HEK293 (cell line): ENCODE results near the gene COL5A1.

Experiments
- CTCF ChIA-PET: fragments of 350-600 bp; formaldehyde crosslinking; extraction: SDS; loops from one replicate; lab custom pipeline; 2021; ENCODE audit warnings: antibody characterized with exemption; lab: Yijun Ruan, JAX
- POLR2A ChIA-PET: fragments of 300-600 bp; formaldehyde crosslinking; extraction: SDS; loops from one replicate; lab custom pipeline; 2020; ENCODE audit warnings: antibody characterized with exemption, inconsistent platforms; lab: Yijun Ruan, JAX
- H3K27ac ChIP-seq: fragments of 200-500 bp; sonication (Bioruptor generic); 2 replicates; pipeline ENCODE4 v1.5.1; 2014; ENCODE audit warnings: low read depth, low read length, control low read depth, inconsistent platforms; ENCODE audit errors: extremely low read depth
- H3K36me3 ChIP-seq, 2 experiments: fragments of 200-500 bp in 1 of 2; sonication (Bioruptor generic) in 1 of 2; 1 replicate in 1 of 2; 2 replicates in 1 of 2; pipeline ENCODE4 v1.5.1; 2014 to 2017; ENCODE audit warnings: inconsistent platforms in 2 of 2, low read length in 2 of 2; ENCODE audit not compliant: control insufficient read depth in 2 of 2, insufficient read depth in 1 of 2
- H3K4me1 ChIP-seq: fragments of 200-500 bp; sonication (Bioruptor generic); 2 replicates; pipeline ENCODE4 v1.5.1; 2014; ENCODE audit warnings: mild to moderate bottlenecking, low read length, inconsistent platforms; ENCODE audit not compliant: control insufficient read depth, insufficient read depth
- H3K4me3 ChIP-seq: 2 replicates; pipeline ENCODE4 v1.5.1; 2011; ENCODE audit warnings: low read depth, mild to moderate bottlenecking, control low read depth, low read length, moderate library complexity
- H3K9me3 ChIP-seq: fragments of 200-500 bp; sonication (Bioruptor generic); 2 replicates; pipeline ENCODE4 v1.5.1; 2014; ENCODE audit warnings: low read depth, low read length, inconsistent platforms; ENCODE audit not compliant: control insufficient read depth, insufficient read depth
- SP7 ChIP-seq: fragments of 450-650 bp; formaldehyde crosslinking; IDR thresholded peaks from 2 replicates; pipeline ENCODE4 v1.5.1; 2016; ENCODE audit warnings: missing biosample characterization, missing genetic modification characterization
- ZBTB21 ChIP-seq: fragments of 450-650 bp; formaldehyde crosslinking; IDR thresholded peaks from 2 replicates; pipeline ENCODE4 v1.5.1; 2017; ENCODE audit warnings: missing biosample characterization, missing genetic modification characterization
- ZNF211 ChIP-seq: fragments of 450-650 bp; formaldehyde crosslinking; IDR thresholded peaks from 2 replicates; pipeline ENCODE4 v1.5.1; 2016; ENCODE audit warnings: low read depth, missing biosample characterization, missing genetic modification characterization
- ZNF335 ChIP-seq: fragments of 450-650 bp; formaldehyde crosslinking; conservative IDR thresholded peaks from 2 replicates; pipeline ENCODE4 v1.5.1; 2016; ENCODE audit warnings: missing biosample characterization, missing genetic modification characterization
- ZNF366 ChIP-seq: fragments of 450-650 bp; formaldehyde crosslinking; conservative IDR thresholded peaks from 2 replicates; pipeline ENCODE4 v1.5.1; 2016; ENCODE audit warnings: missing biosample characterization, missing genetic modification characterization
- ZNF416 ChIP-seq: fragments of 450-650 bp; formaldehyde crosslinking; IDR thresholded peaks from 2 replicates; pipeline ENCODE4 v1.5.1; 2016; ENCODE audit warnings: missing biosample characterization, missing genetic modification characterization
- ZNF501 ChIP-seq: fragments of 450-650 bp; formaldehyde crosslinking; IDR thresholded peaks from 2 replicates; pipeline ENCODE4 v1.5.1; 2016; ENCODE audit warnings: missing biosample characterization, missing genetic modification characterization
- ZNF521 ChIP-seq: fragments of 450-650 bp; formaldehyde crosslinking; IDR thresholded peaks from 2 replicates; pipeline ENCODE4 v1.5.1; 2017; ENCODE audit warnings: missing biosample characterization, mild to moderate bottlenecking, missing genetic modification characterization
- ZSCAN30 ChIP-seq: fragments of 450-650 bp; IDR thresholded peaks from 2 replicates; pipeline ENCODE4 v1.5.1; 2018; ENCODE audit warnings: missing biosample characterization, mild to moderate bottlenecking, missing genetic modification characterization, moderate library complexity
- TF ChIP-seq, protein P1 (sequence below): fragments of 450-650 bp; formaldehyde crosslinking; IDR thresholded peaks from 2 replicates; pipeline ENCODE4 v1.5.1; 2016; ENCODE audit warnings: missing biosample characterization, missing genetic modification characterization, borderline replicate concordance
- TF ChIP-seq, protein P2 (sequence below): fragments of 450-650 bp; formaldehyde crosslinking; IDR thresholded peaks from 2 replicates; pipeline ENCODE4 v1.5.1; 2016; ENCODE audit warnings: missing biosample characterization, missing genetic modification characterization
- TF ChIP-seq, protein P3 (sequence below): fragments of 450-650 bp; formaldehyde crosslinking; IDR thresholded peaks from 2 replicates; pipeline ENCODE4 v1.5.1; 2017; ENCODE audit warnings: missing biosample characterization, missing genetic modification characterization
- TF ChIP-seq, protein P4 (sequence below): fragments of 450-650 bp; formaldehyde crosslinking; IDR thresholded peaks from 2 replicates; pipeline ENCODE4 v1.5.1; 2016; ENCODE audit warnings: missing biosample characterization, missing genetic modification characterization
- TF ChIP-seq, protein P5 (sequence below): fragments of 450-650 bp; formaldehyde crosslinking; IDR thresholded peaks from 2 replicates; pipeline ENCODE4 v1.5.1; 2017; ENCODE audit warnings: missing biosample characterization, mild to moderate bottlenecking, missing genetic modification characterization, moderate library complexity

COL5A1 gene

DNA sequence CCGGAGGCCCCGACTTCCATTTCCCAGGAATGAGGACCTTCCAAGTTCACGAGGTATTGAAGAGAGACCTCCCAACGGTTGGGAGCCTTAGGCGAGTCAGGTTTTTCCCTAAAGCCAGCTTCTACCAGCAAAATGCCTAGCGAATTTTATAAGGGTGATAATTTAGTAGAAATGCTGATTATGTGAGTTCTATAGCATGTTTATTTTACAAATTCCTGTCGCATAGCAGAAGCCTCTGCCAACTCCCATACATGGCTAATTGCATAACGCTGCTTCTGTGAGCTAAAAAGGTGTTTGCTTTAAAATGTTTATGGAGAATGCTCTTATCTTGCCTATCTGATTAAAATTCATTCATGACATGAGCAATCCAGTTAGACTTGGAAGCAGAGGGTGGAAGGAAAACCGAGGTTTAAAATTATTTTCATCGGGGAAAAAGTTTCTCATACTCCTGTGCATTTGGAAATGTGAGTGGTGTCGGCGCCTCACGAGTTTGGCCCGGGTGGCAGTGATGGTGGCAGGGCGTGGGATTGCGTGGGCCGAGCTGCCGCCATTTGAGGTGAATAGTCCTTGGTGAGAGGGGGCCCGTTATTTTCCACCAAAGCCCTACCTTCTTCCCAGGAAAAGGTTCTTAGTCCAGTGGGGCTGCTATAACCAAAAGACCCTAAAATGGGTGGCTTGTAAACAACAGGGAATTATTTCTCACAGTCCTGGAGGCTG lies 134.6 kb downstream of the COL5A1 start (continued):
- TF ChIP-seq, protein P1, sequence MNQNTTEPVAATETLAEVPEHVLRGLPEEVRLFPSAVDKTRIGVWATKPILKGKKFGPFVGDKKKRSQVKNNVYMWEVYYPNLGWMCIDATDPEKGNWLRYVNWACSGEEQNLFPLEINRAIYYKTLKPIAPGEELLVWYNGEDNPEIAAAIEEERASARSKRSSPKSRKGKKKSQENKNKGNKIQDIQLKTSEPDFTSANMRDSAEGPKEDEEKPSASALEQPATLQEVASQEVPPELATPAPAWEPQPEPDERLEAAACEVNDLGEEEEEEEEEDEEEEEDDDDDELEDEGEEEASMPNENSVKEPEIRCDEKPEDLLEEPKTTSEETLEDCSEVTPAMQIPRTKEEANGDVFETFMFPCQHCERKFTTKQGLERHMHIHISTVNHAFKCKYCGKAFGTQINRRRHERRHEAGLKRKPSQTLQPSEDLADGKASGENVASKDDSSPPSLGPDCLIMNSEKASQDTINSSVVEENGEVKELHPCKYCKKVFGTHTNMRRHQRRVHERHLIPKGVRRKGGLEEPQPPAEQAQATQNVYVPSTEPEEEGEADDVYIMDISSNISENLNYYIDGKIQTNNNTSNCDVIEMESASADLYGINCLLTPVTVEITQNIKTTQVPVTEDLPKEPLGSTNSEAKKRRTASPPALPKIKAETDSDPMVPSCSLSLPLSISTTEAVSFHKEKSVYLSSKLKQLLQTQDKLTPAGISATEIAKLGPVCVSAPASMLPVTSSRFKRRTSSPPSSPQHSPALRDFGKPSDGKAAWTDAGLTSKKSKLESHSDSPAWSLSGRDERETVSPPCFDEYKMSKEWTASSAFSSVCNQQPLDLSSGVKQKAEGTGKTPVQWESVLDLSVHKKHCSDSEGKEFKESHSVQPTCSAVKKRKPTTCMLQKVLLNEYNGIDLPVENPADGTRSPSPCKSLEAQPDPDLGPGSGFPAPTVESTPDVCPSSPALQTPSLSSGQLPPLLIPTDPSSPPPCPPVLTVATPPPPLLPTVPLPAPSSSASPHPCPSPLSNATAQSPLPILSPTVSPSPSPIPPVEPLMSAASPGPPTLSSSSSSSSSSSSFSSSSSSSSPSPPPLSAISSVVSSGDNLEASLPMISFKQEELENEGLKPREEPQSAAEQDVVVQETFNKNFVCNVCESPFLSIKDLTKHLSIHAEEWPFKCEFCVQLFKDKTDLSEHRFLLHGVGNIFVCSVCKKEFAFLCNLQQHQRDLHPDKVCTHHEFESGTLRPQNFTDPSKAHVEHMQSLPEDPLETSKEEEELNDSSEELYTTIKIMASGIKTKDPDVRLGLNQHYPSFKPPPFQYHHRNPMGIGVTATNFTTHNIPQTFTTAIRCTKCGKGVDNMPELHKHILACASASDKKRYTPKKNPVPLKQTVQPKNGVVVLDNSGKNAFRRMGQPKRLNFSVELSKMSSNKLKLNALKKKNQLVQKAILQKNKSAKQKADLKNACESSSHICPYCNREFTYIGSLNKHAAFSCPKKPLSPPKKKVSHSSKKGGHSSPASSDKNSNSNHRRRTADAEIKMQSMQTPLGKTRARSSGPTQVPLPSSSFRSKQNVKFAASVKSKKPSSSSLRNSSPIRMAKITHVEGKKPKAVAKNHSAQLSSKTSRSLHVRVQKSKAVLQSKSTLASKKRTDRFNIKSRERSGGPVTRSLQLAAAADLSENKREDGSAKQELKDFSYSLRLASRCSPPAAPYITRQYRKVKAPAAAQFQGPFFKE (tag by site-specific recombination): no peak
- TF ChIP-seq, protein P2, sequence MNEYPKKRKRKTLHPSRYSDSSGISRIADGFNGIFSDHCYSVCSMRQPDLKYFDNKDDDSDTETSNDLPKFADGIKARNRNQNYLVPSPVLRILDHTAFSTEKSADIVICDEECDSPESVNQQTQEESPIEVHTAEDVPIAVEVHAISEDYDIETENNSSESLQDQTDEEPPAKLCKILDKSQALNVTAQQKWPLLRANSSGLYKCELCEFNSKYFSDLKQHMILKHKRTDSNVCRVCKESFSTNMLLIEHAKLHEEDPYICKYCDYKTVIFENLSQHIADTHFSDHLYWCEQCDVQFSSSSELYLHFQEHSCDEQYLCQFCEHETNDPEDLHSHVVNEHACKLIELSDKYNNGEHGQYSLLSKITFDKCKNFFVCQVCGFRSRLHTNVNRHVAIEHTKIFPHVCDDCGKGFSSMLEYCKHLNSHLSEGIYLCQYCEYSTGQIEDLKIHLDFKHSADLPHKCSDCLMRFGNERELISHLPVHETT (tag by site-specific recombination): no peak
- no peak for TF ChIP-seq ZBTB21 (tag by site-specific recombination)

DNA sequence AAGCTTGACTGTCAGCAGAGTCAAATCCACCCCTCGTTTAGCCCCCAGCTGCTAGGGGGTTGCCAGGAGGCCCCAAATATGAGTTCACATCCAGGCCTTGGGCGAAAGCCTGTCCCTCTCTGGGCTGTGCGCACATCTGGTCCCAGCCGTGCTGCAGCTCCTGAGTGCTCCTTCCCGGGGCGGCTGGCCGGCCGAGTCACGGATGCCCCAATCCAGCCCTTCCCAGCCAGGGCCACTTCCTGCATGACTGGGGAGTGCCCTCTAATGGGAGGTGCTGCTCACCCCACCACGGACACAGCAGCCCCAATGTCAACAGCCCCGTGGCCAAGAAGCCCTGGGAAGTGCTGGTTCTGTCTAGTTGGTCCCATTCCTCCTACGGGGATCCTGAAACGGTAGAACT lies 135.6 kb downstream of the COL5A1 start:
- ChIA-PET POLR2A (no interaction called here), CTCF (interaction anchor here (0.9 to 3.0 kb wide), 4 partner anchors 95 to 328 kb away, joined by 3 to 14 read pairs (median 4); no protein-coding TSS in a partner anchor)
- no peak overlapping the region for H3K27ac ChIP-seq
- TF ChIP-seq ZNF416 (tag by site-specific recombination): no peak
- no peak for TF ChIP-seq ZNF366 (tag by site-specific recombination)
- TF ChIP-seq, protein P3, sequence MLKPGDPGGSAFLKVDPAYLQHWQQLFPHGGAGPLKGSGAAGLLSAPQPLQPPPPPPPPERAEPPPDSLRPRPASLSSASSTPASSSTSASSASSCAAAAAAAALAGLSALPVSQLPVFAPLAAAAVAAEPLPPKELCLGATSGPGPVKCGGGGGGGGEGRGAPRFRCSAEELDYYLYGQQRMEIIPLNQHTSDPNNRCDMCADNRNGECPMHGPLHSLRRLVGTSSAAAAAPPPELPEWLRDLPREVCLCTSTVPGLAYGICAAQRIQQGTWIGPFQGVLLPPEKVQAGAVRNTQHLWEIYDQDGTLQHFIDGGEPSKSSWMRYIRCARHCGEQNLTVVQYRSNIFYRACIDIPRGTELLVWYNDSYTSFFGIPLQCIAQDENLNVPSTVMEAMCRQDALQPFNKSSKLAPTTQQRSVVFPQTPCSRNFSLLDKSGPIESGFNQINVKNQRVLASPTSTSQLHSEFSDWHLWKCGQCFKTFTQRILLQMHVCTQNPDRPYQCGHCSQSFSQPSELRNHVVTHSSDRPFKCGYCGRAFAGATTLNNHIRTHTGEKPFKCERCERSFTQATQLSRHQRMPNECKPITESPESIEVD: no peak
- TF ChIP-seq ZSCAN30 (tag by site-specific recombination): no peak
- TF ChIP-seq ZNF501 (tag by site-specific recombination): no peak
- TF ChIP-seq ZNF521 (tag by site-specific recombination): no peak
- no peak for TF ChIP-seq SP7
- TF ChIP-seq, protein P4, sequence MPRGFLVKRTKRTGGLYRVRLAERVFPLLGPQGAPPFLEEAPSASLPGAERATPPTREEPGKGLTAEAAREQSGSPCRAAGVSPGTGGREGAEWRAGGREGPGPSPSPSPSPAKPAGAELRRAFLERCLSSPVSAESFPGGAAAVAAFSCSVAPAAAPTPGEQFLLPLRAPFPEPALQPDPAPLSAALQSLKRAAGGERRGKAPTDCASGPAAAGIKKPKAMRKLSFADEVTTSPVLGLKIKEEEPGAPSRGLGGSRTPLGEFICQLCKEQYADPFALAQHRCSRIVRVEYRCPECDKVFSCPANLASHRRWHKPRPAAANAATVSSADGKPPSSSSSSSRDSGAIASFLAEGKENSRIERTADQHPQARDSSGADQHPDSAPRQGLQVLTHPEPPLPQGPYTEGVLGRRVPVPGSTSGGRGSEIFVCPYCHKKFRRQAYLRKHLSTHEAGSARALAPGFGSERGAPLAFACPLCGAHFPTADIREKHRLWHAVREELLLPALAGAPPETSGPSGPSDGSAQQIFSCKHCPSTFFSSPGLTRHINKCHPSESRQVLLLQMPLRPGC: no peak
- no peak for TF ChIP-seq ZNF211 (tag by site-specific recombination)
- no peak for TF ChIP-seq ZBTB21 (tag by site-specific recombination)
- TF ChIP-seq, protein P5, sequence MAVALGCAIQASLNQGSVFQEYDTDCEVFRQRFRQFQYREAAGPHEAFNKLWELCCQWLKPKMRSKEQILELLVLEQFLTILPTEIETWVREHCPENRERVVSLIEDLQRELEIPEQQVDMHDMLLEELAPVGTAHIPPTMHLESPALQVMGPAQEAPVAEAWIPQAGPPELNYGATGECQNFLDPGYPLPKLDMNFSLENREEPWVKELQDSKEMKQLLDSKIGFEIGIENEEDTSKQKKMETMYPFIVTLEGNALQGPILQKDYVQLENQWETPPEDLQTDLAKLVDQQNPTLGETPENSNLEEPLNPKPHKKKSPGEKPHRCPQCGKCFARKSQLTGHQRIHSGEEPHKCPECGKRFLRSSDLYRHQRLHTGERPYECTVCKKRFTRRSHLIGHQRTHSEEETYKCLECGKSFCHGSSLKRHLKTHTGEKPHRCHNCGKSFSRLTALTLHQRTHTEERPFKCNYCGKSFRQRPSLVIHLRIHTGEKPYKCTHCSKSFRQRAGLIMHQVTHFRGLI (tag by site-specific recombination): no peak
- TF ChIP-seq ZNF335 (tag by site-specific recombination): no peak
- no peaks in the 10 kb centered on the region for H3K9me3 ChIP-seq
- no peak overlapping the region for H3K4me3 ChIP-seq
- H3K36me3 ChIP-seq: no peaks in the 10 kb centered on the region
- peaks cover 3% of the 10 kb centered on the region; the same call in 1 of the 2 replicates for H3K4me1 ChIP-seq
